ENCODE results near the gene GALNT1.

DNA sequence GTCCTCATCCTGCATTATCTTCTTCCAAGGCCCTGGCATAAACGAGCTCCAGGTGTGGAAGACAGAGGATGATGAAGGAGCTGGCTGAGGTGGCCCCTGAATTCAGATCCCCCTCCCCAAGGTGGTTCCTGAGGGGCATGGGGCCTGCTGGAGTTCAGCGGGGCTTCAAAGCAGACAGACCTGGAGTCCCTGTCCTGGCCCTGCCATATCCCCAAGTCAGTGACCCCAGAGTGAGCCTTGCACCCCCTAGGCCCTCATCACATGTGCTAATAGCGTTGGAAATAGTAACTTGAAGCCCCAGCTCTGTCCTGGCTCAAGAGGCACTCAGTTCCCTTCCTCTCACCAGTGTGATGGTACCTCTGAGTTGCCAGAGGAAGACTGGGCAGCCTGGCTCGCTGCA, 172.9 kb downstream of the GALNT1 start:
- TF ChIP-seq, protein P1, sequence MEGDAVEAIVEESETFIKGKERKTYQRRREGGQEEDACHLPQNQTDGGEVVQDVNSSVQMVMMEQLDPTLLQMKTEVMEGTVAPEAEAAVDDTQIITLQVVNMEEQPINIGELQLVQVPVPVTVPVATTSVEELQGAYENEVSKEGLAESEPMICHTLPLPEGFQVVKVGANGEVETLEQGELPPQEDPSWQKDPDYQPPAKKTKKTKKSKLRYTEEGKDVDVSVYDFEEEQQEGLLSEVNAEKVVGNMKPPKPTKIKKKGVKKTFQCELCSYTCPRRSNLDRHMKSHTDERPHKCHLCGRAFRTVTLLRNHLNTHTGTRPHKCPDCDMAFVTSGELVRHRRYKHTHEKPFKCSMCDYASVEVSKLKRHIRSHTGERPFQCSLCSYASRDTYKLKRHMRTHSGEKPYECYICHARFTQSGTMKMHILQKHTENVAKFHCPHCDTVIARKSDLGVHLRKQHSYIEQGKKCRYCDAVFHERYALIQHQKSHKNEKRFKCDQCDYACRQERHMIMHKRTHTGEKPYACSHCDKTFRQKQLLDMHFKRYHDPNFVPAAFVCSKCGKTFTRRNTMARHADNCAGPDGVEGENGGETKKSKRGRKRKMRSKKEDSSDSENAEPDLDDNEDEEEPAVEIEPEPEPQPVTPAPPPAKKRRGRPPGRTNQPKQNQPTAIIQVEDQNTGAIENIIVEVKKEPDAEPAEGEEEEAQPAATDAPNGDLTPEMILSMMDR (IDR thresholded peaks at IDR 0.05), result no peak
- no peak for TF ChIP-seq POLR2A (IDR thresholded peaks at IDR 0.05)
